PC-3 (cell line): ENCODE results near the gene RBL1. TPM values are rescaled to one million over a fixed set of nuclear protein-coding genes. Genes with fewer than 3 reads are reported as not detected.

Source experiments
- ATAC-seq: fragments of 200-7000 bp; cut with Tn5 transposase; 2 replicates; pipeline ENCODE4 v1.9.1; 2020; ENCODE audit warnings: mild to moderate bottlenecking, moderate library complexity
- BruUV-seq: library from RNA; stranded (reverse); fragments of 400-500 nt; replicated peaks from 2 replicates; lab custom pipeline; 2021; lab: Mats Ljungman, UMichigan
- CTCF ChIA-PET: fragments of 300-600 bp; sonication (Branson Sonifier 250); formaldehyde crosslinking; loops from one replicate; lab custom pipeline; 2022; ENCODE audit warnings: antibody characterized with exemption; lab: Charles Lee
- POLR2A ChIA-PET: fragments of 300-600 bp; sonication (Branson Sonifier 250); formaldehyde crosslinking; loops from one replicate; lab custom pipeline; 2022; ENCODE audit warnings: antibody characterized with exemption; ENCODE audit not compliant: unreplicated experiment; lab: Charles Lee
- DNase-seq: peaks from one replicate; pipeline ENCODE4 v3.0.0-alpha.2; 2015
- H2AFZ ChIP-seq: fragments of 300-600 bp; sonication (generic); 2 replicates; pipeline ENCODE4 v1.6.0; 2016; ENCODE audit warnings: antibody characterized with exemption, low read length
- H3F3A ChIP-seq: fragments of 300-600 bp; sonication (generic); one replicate; pipeline ENCODE4 v1.6.0; 2017; ENCODE audit warnings: antibody characterized with exemption, low read length, control low read depth, mild to moderate bottlenecking; ENCODE audit not compliant: unreplicated experiment
- H3K27ac ChIP-seq: fragments of 300-600 bp; sonication (generic); 2 replicates; pipeline ENCODE4 v1.5.1; 2016; ENCODE audit warnings: mild to moderate bottlenecking, low read length
- H3K27me3 ChIP-seq: fragments of 300-600 bp; sonication (generic); 2 replicates; pipeline ENCODE4 v1.6.1; 2016; ENCODE audit warnings: low read length, mixed read lengths
- H3K36me3 ChIP-seq: fragments of 300-600 bp; sonication (generic); 2 replicates; pipeline ENCODE4 v1.6.1; 2016; ENCODE audit warnings: low read depth, mixed run types, low read length, mixed read lengths
- H3K4me1 ChIP-seq: fragments of 300-600 bp; sonication (generic); 2 replicates; pipeline ENCODE4 v1.5.1; 2016; ENCODE audit warnings: low read length; ENCODE audit not compliant: insufficient read depth
- H3K4me2 ChIP-seq: fragments of 300-600 bp; sonication (generic); 2 replicates; pipeline ENCODE4 v1.6.0; 2016; ENCODE audit warnings: low read length
- H3K4me3 ChIP-seq: fragments of 300-600 bp; sonication (generic); 2 replicates; pipeline ENCODE4 v1.5.1; 2016; ENCODE audit warnings: mild to moderate bottlenecking, low read length, mixed read lengths
- H3K79me2 ChIP-seq: fragments of 300-600 bp; sonication (generic); 2 replicates; pipeline ENCODE4 v1.6.1; 2017; ENCODE audit warnings: low read length, mixed read lengths
- H3K9ac ChIP-seq: fragments of 300-600 bp; sonication (generic); 2 replicates; pipeline ENCODE4 v1.6.0; 2016; ENCODE audit warnings: mild to moderate bottlenecking, low read length
- H3K9me2 ChIP-seq: fragments of 300-600 bp; sonication (generic); replicated peaks from 2 replicates; pipeline ENCODE4 v1.6.1; 2016; ENCODE audit warnings: mixed run types, low read length, mixed read lengths
- H3K9me3 ChIP-seq: fragments of 300-600 bp; sonication (generic); 2 replicates; pipeline ENCODE4 v1.6.1; 2016; ENCODE audit warnings: low read length, mixed read lengths
- H4K20me1 ChIP-seq: fragments of 300-600 bp; sonication (generic); 2 replicates; pipeline ENCODE4 v1.6.1; 2016; ENCODE audit warnings: low read length, mixed read lengths
- CTCF ChIP-seq: fragments of 300-600 bp; sonication (generic); conservative IDR thresholded peaks from 2 replicates; pipeline ENCODE4 v1.5.1; 2017; ENCODE audit warnings: antibody characterized with exemption, low read depth, mild to moderate bottlenecking, low read length
- EZH2 ChIP-seq: fragments of 300-600 bp; sonication (generic); IDR thresholded peaks from one replicate; pipeline ENCODE4 v1.6.1; 2017; ENCODE audit warnings: antibody characterized with exemption, mild to moderate bottlenecking, low read length; ENCODE audit not compliant: unreplicated experiment
- EZH2phosphoT487 ChIP-seq: fragments of 300-600 bp; sonication (generic); IDR thresholded peaks from 2 replicates; pipeline ENCODE4 v1.6.1; 2018; ENCODE audit warnings: mild to moderate bottlenecking, antibody characterized with exemption, low read length, borderline replicate concordance
- intact Hi-C: fragments of 100-400 bp; cut with micrococcal nuclease; formaldehyde crosslinking; loops from 2 replicates; pipeline ENCODE4 v1.9.0; 2023
- total RNA-seq: library from RNA; depleted of rRNA; stranded (reverse); fragments of >200 nt; gene quantifications from 2 replicates; pipeline ENCODE4 v1.2.3, GENCODE V29; 2014

Gene RBL1
- total RNA-seq, 1 experiment from 2014 or later: 41.1 TPM

GRCh38 chr20:36956016-36956415 is 139.8 kb downstream of the RBL1 start:
- ATAC-seq (no peak), DNase-seq (no peak)
- Histone ChIP-seq H3K4me1 (peaks cover 5% of the 10 kb centered on the region; the same call in 1 of the 2 replicates), H3K27me3 (no peaks in the 10 kb centered on the region), H3K4me3 (no peak overlapping the region), H3K36me3 (no peaks in the 10 kb centered on the region), H3F3A (no peaks in the 10 kb centered on the region), H2AFZ (no peak overlapping the region), H3K27ac (no peak overlapping the region), H3K9me2 (no peaks in the 10 kb centered on the region), H4K20me1 (no peaks in the 10 kb centered on the region), H3K9me3 (no peaks in the 10 kb centered on the region), H3K4me2 (no peak overlapping the region), H3K9ac (no peak overlapping the region), H3K79me2 (0 out of 2 replicates have a peak, but pooled peaks cover under 1% of the 10 kb centered on the region)
- ChIA-PET POLR2A (interaction anchor here (0.6 kb wide), 1 partner anchor 796 kb away, joined by 3 read pairs; no protein-coding TSS in a partner anchor), CTCF (no interaction called here)
- intact Hi-C loops: no loop called here
- TF ChIP-seq EZH2phosphoT487: no peak
- TF ChIP-seq EZH2: no peak
- TF ChIP-seq CTCF: no peak
- no TSS peak for BruUV-seq

- H3K27ac ChIP-seq: no peak overlapping the region
- H4K20me1 ChIP-seq: no peaks in the 10 kb centered on the region
Observed at GRCh38 chr20:36951979-36952738, 143.6 kb downstream of the RBL1 start.

More at GRCh38 chr20:36951979-36952738, 143.6 kb downstream of the RBL1 start:
- peak overlapping the region; percentile 99 for H2AFZ ChIP-seq
- ATAC-seq (peak; percentile 7), DNase-seq (peak; percentile 15)
- no peaks in the 10 kb centered on the region for H3K9me3 ChIP-seq
- no peak for TF ChIP-seq CTCF
- no peaks in the 10 kb centered on the region for H3K9me2 ChIP-seq
- no peaks in the 10 kb centered on the region for H3F3A ChIP-seq
- intact Hi-C loops: no loop called here
- no peaks in the 10 kb centered on the region for H3K27me3 ChIP-seq
- peak overlapping the region; percentile 93 for H3K4me3 ChIP-seq
- CTCF ChIA-PET: no interaction called here
- POLR2A ChIA-PET: interaction anchor here (0.6 kb wide), 1 partner anchor 35 kb away, joined by 13 read pairs; no protein-coding TSS in a partner anchor
- TSS peak; percentile 85 for BruUV-seq
- no peaks in the 10 kb centered on the region for H3K36me3 ChIP-seq
- peak overlapping the region; percentile 93 for H3K4me2 ChIP-seq
- H3K4me1 ChIP-seq: peaks cover 14% of the 10 kb centered on the region; the same call in 1 of the 2 replicates
- peaks cover 16% of the 10 kb centered on the region for H3K79me2 ChIP-seq
- peak overlapping the region; percentile 58 for H3K9ac ChIP-seq
